ENCODE results near the gene TNFRSF11A.

- no peak for TF ChIP-seq EP300 (conservative IDR thresholded peaks at IDR 0.05; ENCODE audit: poor library complexity, severe bottlenecking)
- TF ChIP-seq CTCF (IDR thresholded peaks at IDR 0.05; ENCODE audit: poor library complexity, severe bottlenecking): no peak
- no peak for TF ChIP-seq RAD21 (conservative IDR thresholded peaks at IDR 0.05)
- TF ChIP-seq EZH2 (IDR thresholded peaks at IDR 0.05; ENCODE audit: borderline replicate concordance, insufficient read depth, low read length, poor library complexity, severe bottlenecking): no peak
These were observed 113.3 kb downstream of the TNFRSF11A start for GRCh38 chr18:62438402-62438801.

All from neural cell (in vitro differentiated cells).